IMR-90 (cell line): ENCODE measurements around the gene KCNE2. TPM values are rescaled to one million over a fixed set of nuclear protein-coding genes. Genes with fewer than 3 reads are reported as not detected.
"Not testable (repeated sequence)": the region's sequence is repeated elsewhere in the genome, so short reads cannot be mapped to it uniquely, and the experiment has no call there.

ENCODE experiments used
- ATAC-seq: fragments of 200-7000 bp; cut with Tn5 transposase; 2 replicates; pipeline ENCODE4 v1.9.1; 2020; ENCODE audit warnings: low read depth, mild to moderate bottlenecking, moderate library complexity
- BruUV-seq: library from RNA; stranded (reverse); fragments of 400-500 nt; replicated peaks from 2 replicates; lab custom pipeline; 2021; lab: Mats Ljungman, UMichigan
- CTCF ChIA-PET: fragments of 300-600 bp; formaldehyde crosslinking; extraction: SDS; loops from one replicate; lab custom pipeline; 2021; ENCODE audit warnings: antibody characterized with exemption; lab: Yijun Ruan, JAX
- POLR2A ChIA-PET: fragments of 300-600 bp; sonication (Branson Sonifier 250); formaldehyde crosslinking; loops from one replicate; lab custom pipeline; 2022; ENCODE audit warnings: antibody characterized with exemption; ENCODE audit not compliant: unreplicated experiment; lab: Charles Lee
- DNase-seq: peaks from one replicate; pipeline ENCODE4 v3.0.0; 2013
- H2AFZ ChIP-seq: replicated peaks from 2 replicates; pipeline ENCODE3; 2013; ENCODE audit warnings: low read length, mild to moderate bottlenecking; ENCODE audit not compliant: poor library complexity
- H2AK5ac ChIP-seq: 2 replicates; pipeline ENCODE4 v1.6.1; 2013; ENCODE audit warnings: low read depth, low read length, inconsistent platforms
- H2AK9ac ChIP-seq: replicated peaks from 2 replicates; pipeline ENCODE3; 2013; ENCODE audit warnings: mild to moderate bottlenecking, low read depth, low read length, moderate library complexity; ENCODE audit not compliant: poor library complexity
- H2BK120ac ChIP-seq: 2 replicates; pipeline ENCODE4 v1.6.1; 2013; ENCODE audit warnings: low read depth, low read length, inconsistent platforms
- H2BK15ac ChIP-seq: 3 replicates; pipeline ENCODE4 v1.6.1; 2013; ENCODE audit warnings: low read depth, low read length, inconsistent platforms
- H2BK20ac ChIP-seq: 2 replicates; pipeline ENCODE4 v1.6.1; 2013; ENCODE audit warnings: low read depth, mild to moderate bottlenecking, inconsistent platforms, low read length, moderate library complexity
- H2BK5ac ChIP-seq: 2 replicates; pipeline ENCODE4 v1.6.1; 2013; ENCODE audit warnings: mild to moderate bottlenecking, low read depth, low read length, inconsistent platforms; ENCODE audit not compliant: poor library complexity, severe bottlenecking
- H3K14ac ChIP-seq: replicated peaks from 2 replicates; pipeline ENCODE4 v1.6.1; 2013; ENCODE audit warnings: low read depth, low read length, inconsistent platforms
- H3K18ac ChIP-seq: 2 replicates; pipeline ENCODE4 v1.6.1; 2013; ENCODE audit warnings: low read depth, low read length, control low read depth
- H3K23ac ChIP-seq: 2 replicates; pipeline ENCODE4 v1.6.1; 2013; ENCODE audit warnings: low read depth, low read length, inconsistent platforms
- H3K27ac ChIP-seq: 2 replicates; pipeline ENCODE4 v1.5.1; 2013; ENCODE audit warnings: mild to moderate bottlenecking, control low read depth, low read length; ENCODE audit not compliant: insufficient read depth
- H3K27me3 ChIP-seq: 2 replicates; pipeline ENCODE4 v1.6.1; 2013; ENCODE audit warnings: low read length; ENCODE audit not compliant: control insufficient read depth, insufficient read depth
- H3K36me3 ChIP-seq: 2 replicates; pipeline ENCODE4 v1.6.1; 2013; ENCODE audit warnings: low read length, mixed read lengths; ENCODE audit not compliant: control insufficient read depth, insufficient read depth
- H3K4ac ChIP-seq: 2 replicates; pipeline ENCODE4 v1.6.1; 2013; ENCODE audit warnings: low read depth, low read length, inconsistent platforms
- H3K4me1 ChIP-seq: 2 replicates; pipeline ENCODE4 v1.6.1; 2013; ENCODE audit warnings: low read length, mixed read lengths; ENCODE audit not compliant: control insufficient read depth, insufficient read depth
- H3K4me2 ChIP-seq: 2 replicates; pipeline ENCODE4 v1.6.1; 2013; ENCODE audit warnings: low read depth, mild to moderate bottlenecking, control low read depth, low read length, moderate library complexity
- H3K4me3 ChIP-seq: 2 replicates; pipeline ENCODE4 v1.5.1; 2013; ENCODE audit warnings: low read depth, mild to moderate bottlenecking, control low read depth, low read length, moderate library complexity; ENCODE audit not compliant: insufficient read depth
- H3K56ac ChIP-seq: 2 replicates; pipeline ENCODE4 v1.6.1; 2013; ENCODE audit warnings: low read length, inconsistent platforms; ENCODE audit not compliant: insufficient read depth; ENCODE audit errors: extremely low read depth
- H3K79me1 ChIP-seq, 2 experiments: 2 replicates each; pipeline ENCODE4 v1.6.1; 2013; ENCODE audit warnings: low read length in 2 of 2, inconsistent platforms in 1 of 2, low read depth in 1 of 2
- H3K9ac ChIP-seq: 2 replicates; pipeline ENCODE4 v1.6.1; 2013; ENCODE audit warnings: low read depth, low read length, control low read depth
- H3K9me1 ChIP-seq: 2 replicates; pipeline ENCODE4 v1.6.1; 2013; ENCODE audit warnings: low read length, inconsistent platforms; ENCODE audit not compliant: insufficient read depth
- H3K9me3 ChIP-seq: 2 replicates; pipeline ENCODE4 v1.6.1; 2013; ENCODE audit warnings: low read length; ENCODE audit not compliant: control insufficient read depth, insufficient read depth
- H4K20me1 ChIP-seq: 2 replicates; pipeline ENCODE4 v1.6.1; 2013; ENCODE audit warnings: low read length, inconsistent platforms; ENCODE audit not compliant: insufficient read depth
- H4K5ac ChIP-seq: 2 replicates; pipeline ENCODE4 v1.6.1; 2013; ENCODE audit warnings: mild to moderate bottlenecking, low read depth, low read length, control low read depth
- H4K8ac ChIP-seq, 2 experiments: 2 replicates each; pipeline ENCODE4 v1.6.1; 2013; ENCODE audit warnings: low read depth in 2 of 2, low read length in 2 of 2, control low read depth in 1 of 2, inconsistent platforms in 1 of 2
- H4K91ac ChIP-seq: 2 replicates; pipeline ENCODE4 v1.6.1; 2013; ENCODE audit warnings: low read depth, low read length, inconsistent platforms; ENCODE audit not compliant: insufficient read depth
- WGBS, 2 experiments: methylation state at CpG; one replicate each; pipeline versions ENCODE4 v1.1.5 to v1.1.7; 2013; ENCODE audit warnings: missing lambda C conversion rate in 2 of 2; ENCODE audit not compliant: insufficient read length in 1 of 2; ENCODE audit errors: extremely low coverage in 2 of 2; 5-methylcytosine and 5-hydroxymethylcytosine counted together
- dilution Hi-C: fragments of 300-500 bp; cut with HindIII; formaldehyde crosslinking; loops from one replicate; pipeline ENCODE4 v1.14.3; 2018; ENCODE audit warnings: low sequenced_read_pairs; ENCODE audit not compliant: unreplicated experiment
- in situ Hi-C: fragments of 300-500 bp; cut with MboI; formaldehyde crosslinking; loops from 3 replicates; pipeline ENCODE4 v1.14.3; 2019; ENCODE audit warnings: low sequenced_read_pairs, inconsistent platforms, mixed read lengths
- intact Hi-C: fragments of 100-400 bp; cut with micrococcal nuclease; formaldehyde crosslinking; loops from 2 replicates; pipeline ENCODE4 v1.10.0; 2022
- polyA plus RNA-seq, 3 experiments: library from polyadenylated mRNA; depleted of rRNA; stranded (reverse); fragments of >200 nt; gene quantifications; 2 replicates each; pipeline ENCODE4 v1.2.3, GENCODE V29; 2012; ENCODE audit warnings: low replicate concordance in 1 of 3
- total RNA-seq: library from RNA; depleted of rRNA; stranded (reverse); fragments of >200 nt; gene quantifications from 2 replicates; pipeline ENCODE4 v1.2.3, GENCODE V29; 2012

Gene KCNE2
- total and polyA plus RNA-seq, 2 of the 4 experiments (the other 2 are of a cell fraction) = not detected

- CTCF ChIA-PET, H3K14ac ChIP-seq, H3K27ac ChIP-seq, H2AFZ ChIP-seq, H4K91ac ChIP-seq, DNase-seq, H3K4me1 ChIP-seq, H2AK9ac ChIP-seq, ATAC-seq, intact Hi-C loops, H3K9me3 ChIP-seq, H3K23ac ChIP-seq, H3K56ac ChIP-seq, H3K18ac ChIP-seq, H3K4me3 ChIP-seq, H2BK20ac ChIP-seq, H3K9me1 ChIP-seq, H3K27me3 ChIP-seq, H2BK15ac ChIP-seq, H3K36me3 ChIP-seq, H3K4me2 ChIP-seq, dilution Hi-C loops, H2BK120ac ChIP-seq, H3K4ac ChIP-seq, H3K9ac ChIP-seq, H3K79me1 ChIP-seq, H4K20me1 ChIP-seq, H4K5ac ChIP-seq, H2BK5ac ChIP-seq, H4K8ac ChIP-seq, in situ Hi-C loops, BruUV-seq, H2AK5ac ChIP-seq, POLR2A ChIA-PET: not testable (repeated sequence)
- no CpG with 5 or more reads among the region's 2 CpGs for WGBS, 2 experiments
Observed at GRCh38 chr21:34406676-34407075, 42.9 kb downstream of the KCNE2 start.

- POLR2A ChIA-PET, H2BK15ac ChIP-seq, H3K9me3 ChIP-seq, DNase-seq, CTCF ChIA-PET, ATAC-seq, H4K8ac ChIP-seq, H3K4ac ChIP-seq, H2AK5ac ChIP-seq, H3K36me3 ChIP-seq, H4K91ac ChIP-seq, H3K4me2 ChIP-seq, H2AFZ ChIP-seq, H3K9ac ChIP-seq, H4K20me1 ChIP-seq, H2BK20ac ChIP-seq, H3K27me3 ChIP-seq, H3K18ac ChIP-seq, H3K23ac ChIP-seq, H3K27ac ChIP-seq, H2BK5ac ChIP-seq, H3K4me1 ChIP-seq, H3K79me1 ChIP-seq, H2AK9ac ChIP-seq, H4K5ac ChIP-seq, H2BK120ac ChIP-seq, BruUV-seq, H3K14ac ChIP-seq, in situ Hi-C loops, H3K56ac ChIP-seq, intact Hi-C loops, dilution Hi-C loops, H3K4me3 ChIP-seq, H3K9me1 ChIP-seq: not testable (repeated sequence)
- no CpG with 5 or more reads among the region's 9 CpGs for WGBS, 2 experiments
Observed at GRCh38 chr21:34407294-34407693, 43.5 kb downstream of the KCNE2 start.
